ENCODE measurements around the gene ZNF527.
"Not testable (repeated sequence)": the region's sequence is repeated elsewhere in the genome, so short reads cannot be mapped to it uniquely, and the experiment has no call there.

Gene ZNF527

GRCh38 chr19:37370880-37371661, at the start of gene ZNF527:
ZNF527 (plus strand) TSS chr19:37371099; CDS start chr19:37374199, 3,100 bp downstream.
- DNase-seq (ENCODE audit: low read depth, low spot score) = peak; percentile 91

- DNase-seq (ENCODE audit: low read depth, low spot score) = no peak
Measured at GRCh38 chr19:37329686-37330085, 41.2 kb upstream of the ZNF527 start.

- no peak for DNase-seq (ENCODE audit: low read depth, low spot score)
Measured at GRCh38 chr19:37332839-37333238, 38.1 kb upstream of the ZNF527 start.

GRCh38 chr19:37333457-37333856, 37.4 kb upstream of the ZNF527 start:
- DNase-seq (ENCODE audit: low read depth, low spot score) = no peak

GRCh38 chr19:37334179-37335071, 36.5 kb upstream of the ZNF527 start:
- peak; percentile 58 for DNase-seq (ENCODE audit: low read depth, low spot score)

GRCh38 chr19:37342753-37343152, 28.1 kb upstream of the ZNF527 start:
- no peak for DNase-seq (ENCODE audit: low read depth, low spot score)

GRCh38 chr19:37346091-37346490, 24.8 kb upstream of the ZNF527 start:
- DNase-seq (ENCODE audit: low read depth, low spot score) = no peak

- DNase-seq (ENCODE audit: low read depth, low spot score) = no peak
Measured at GRCh38 chr19:37348060-37348459, 22.8 kb upstream of the ZNF527 start.

- no peak for DNase-seq (ENCODE audit: low read depth, low spot score)
Measured at GRCh38 chr19:37353968-37354367, 16.9 kb upstream of the ZNF527 start.

- DNase-seq (ENCODE audit: low read depth, low spot score) = no peak
Measured at GRCh38 chr19:37355901-37356300, 15.0 kb upstream of the ZNF527 start.

GRCh38 chr19:37361994-37362393, 8.9 kb upstream of the ZNF527 start:
- no peak for DNase-seq (ENCODE audit: low read depth, low spot score)

GRCh38 chr19:37362733-37363132, 8.2 kb upstream of the ZNF527 start:
- no peak for DNase-seq (ENCODE audit: low read depth, low spot score)

- DNase-seq (ENCODE audit: low read depth, low spot score) = not testable (repeated sequence)
Measured at GRCh38 chr19:37370386-37370879, 466 bp upstream of the ZNF527 start.

- no peak for DNase-seq (ENCODE audit: low read depth, low spot score)
Measured at GRCh38 chr19:37389234-37389633, 18.3 kb downstream of the ZNF527 start.

- not testable (repeated sequence) for DNase-seq (ENCODE audit: low read depth, low spot score)
Measured at GRCh38 chr19:37391399-37391798, 20.5 kb downstream of the ZNF527 start.

GRCh38 chr19:37401078-37401477, 30.2 kb downstream of the ZNF527 start:
- DNase-seq (ENCODE audit: low read depth, low spot score) = no peak

- DNase-seq (ENCODE audit: low read depth, low spot score) = no peak
Measured at GRCh38 chr19:37403403-37403802, 32.5 kb downstream of the ZNF527 start.

- not testable (repeated sequence) for DNase-seq (ENCODE audit: low read depth, low spot score)
Measured at GRCh38 chr19:37406140-37406846, 35.4 kb downstream of the ZNF527 start.

- no peak for DNase-seq (ENCODE audit: low read depth, low spot score)
Measured at GRCh38 chr19:37412700-37413099, 41.8 kb downstream of the ZNF527 start.

GRCh38 chr19:37413313-37414084, 42.6 kb downstream of the ZNF527 start:
- no peak for DNase-seq (ENCODE audit: low read depth, low spot score)

Measured in activated naive CD8-positive, alpha-beta T cell treated with anti-CD3 and anti-CD28 coated beads, Interleukin-2, amount 50 U/mL, for 16 hours (primary cell).